HCT116 (cell line): Measurements from ENCODE around the gene ZBTB26. TPM values are rescaled to one million over a fixed set of nuclear protein-coding genes. Genes with fewer than 3 reads are reported as not detected.

Experiments used
- ATAC-seq: fragments of 200-7000 bp; cut with Tn5 transposase; 2 replicates; pipeline ENCODE4 v1.9.1; 2020; ENCODE audit warnings: mild to moderate bottlenecking, moderate library complexity
- BruUV-seq: library from RNA; stranded (reverse); fragments of 400-500 nt; replicated peaks from 2 replicates; lab custom pipeline; 2021; lab: Mats Ljungman, UMichigan
- CTCF ChIA-PET: fragments of 300-600 bp; sonication (Branson Sonifier 250); formaldehyde crosslinking; loops from one replicate; lab custom pipeline; 2021; ENCODE audit warnings: antibody characterized with exemption; lab: Charles Lee
- POLR2A ChIA-PET: fragments of 300-600, 350-600 bp; sonication (Branson Sonifier 250); formaldehyde crosslinking; loops from one replicate; lab custom pipeline; 2021; ENCODE audit warnings: antibody characterized with exemption; lab: Charles Lee
- RAD21 ChIA-PET, 2 experiments: fragments of 300-600 bp; sonication (Branson Sonifier 250); formaldehyde crosslinking; loops; one replicate each; lab custom pipeline; 2023; ENCODE audit warnings: low total read pairs in 2 of 2; ENCODE audit not compliant: uncharacterized antibody in 2 of 2, unreplicated experiment in 2 of 2, low non-redundant PET in 1 of 2; lab: Charles Lee
- DNase-seq: peaks from one replicate; pipeline ENCODE4 v3.0.0-alpha.2; 2010; ENCODE audit warnings: low read depth, low spot score
- H2AFZ ChIP-seq: fragments of 200-600 bp; shearing (Covaris generic), sonication (generic); 2 replicates; pipeline ENCODE4 v1.6.1; 2017; ENCODE audit warnings: low read depth, mixed run types, mixed read lengths, antibody characterized with exemption, low read length; ENCODE audit not compliant: poor library complexity, severe bottlenecking
- H3K27ac ChIP-seq: 2 replicates; pipeline ENCODE4 v1.5.1; 2012; ENCODE audit warnings: low read depth, low read length
- H3K27me3 ChIP-seq: fragments of 200-600 bp; sonication (generic); 2 replicates; pipeline ENCODE4 v1.6.1; 2016; ENCODE audit warnings: mixed run types, low read length, mixed read lengths; ENCODE audit not compliant: insufficient read depth
- H3K36me3 ChIP-seq, 2 experiments: fragments of 200-500 bp in 1 of 2; fragments of 200-600 bp in 1 of 2; sonication (Bioruptor generic) in 1 of 2; sonication (generic) in 1 of 2; 2 replicates each; pipeline versions ENCODE4 v1.5.1 to v1.6.1; 2014 to 2016; ENCODE audit warnings: low read length in 2 of 2, inconsistent platforms in 1 of 2, mixed read lengths in 1 of 2, mixed run types in 1 of 2; ENCODE audit not compliant: insufficient read depth in 2 of 2, control insufficient read depth in 1 of 2
- H3K4me1 ChIP-seq, 2 experiments: fragments of 200-600 bp in 1 of 2; sonication (generic) in 1 of 2; 2 replicates each; pipeline versions ENCODE4 v1.5.1 to v1.6.1; 2012 to 2017; ENCODE audit warnings: low read length in 2 of 2, inconsistent platforms in 1 of 2, mild to moderate bottlenecking in 1 of 2, mixed read lengths in 1 of 2, mixed run types in 1 of 2, moderate library complexity in 1 of 2; ENCODE audit not compliant: insufficient read depth in 2 of 2, control insufficient read depth in 1 of 2
- H3K4me2 ChIP-seq: fragments of 200-600 bp; sonication (generic); 2 replicates; pipeline ENCODE4 v1.6.1; 2017; ENCODE audit warnings: mixed run types, low read length, mixed read lengths
- H3K4me3 ChIP-seq, 2 experiments: fragments of 200-600 bp in 1 of 2; sonication (generic) in 1 of 2; replicated peaks in 1 of 2; 2 replicates each; pipeline ENCODE4 v1.5.1; 2011 to 2016; ENCODE audit warnings: low read length in 2 of 2, control low read depth in 1 of 2, low read depth in 1 of 2, mild to moderate bottlenecking in 1 of 2, mixed read lengths in 1 of 2, mixed run types in 1 of 2
- H3K79me2 ChIP-seq: fragments of 200-600 bp; sonication (generic); 2 replicates; pipeline ENCODE4 v1.6.1; 2017; ENCODE audit warnings: mild to moderate bottlenecking, mixed run types, low read length, moderate library complexity, mixed read lengths; ENCODE audit not compliant: insufficient read depth
- H3K9ac ChIP-seq: fragments of 200-600 bp; sonication (generic); 2 replicates; pipeline ENCODE4 v1.6.1; 2016; ENCODE audit warnings: low read length, mixed read lengths
- H3K9me2 ChIP-seq: fragments of 200-600 bp; sonication (generic), shearing (Covaris generic); 2 replicates; pipeline ENCODE4 v1.6.1; 2017; ENCODE audit warnings: mixed run types, mild to moderate bottlenecking, moderate library complexity; ENCODE audit not compliant: insufficient read depth
- H3K9me3 ChIP-seq, 2 experiments: fragments of 200-500 bp in 1 of 2; fragments of 200-600 bp in 1 of 2; sonication (Bioruptor generic) in 1 of 2; sonication (generic) in 1 of 2; 2 replicates each; pipeline ENCODE4 v1.6.1; 2014 to 2017; ENCODE audit warnings: low read length in 2 of 2, mixed read lengths in 2 of 2, inconsistent platforms in 1 of 2, low read depth in 1 of 2, mild to moderate bottlenecking in 1 of 2, mixed run types in 1 of 2, moderate library complexity in 1 of 2; ENCODE audit not compliant: control insufficient read depth in 1 of 2, insufficient read depth in 1 of 2
- H4K20me1 ChIP-seq: fragments of 200-600 bp; sonication (generic), shearing (Covaris generic); 2 replicates; pipeline ENCODE4 v1.6.1; 2017; ENCODE audit warnings: mixed run types, mild to moderate bottlenecking, moderate library complexity; ENCODE audit not compliant: insufficient read depth
- CBX3 ChIP-seq: IDR thresholded peaks from 2 replicates; pipeline ENCODE4 v1.6.1; 2012; ENCODE audit warnings: low read depth
- CEBPB ChIP-seq: IDR thresholded peaks from 2 replicates; pipeline ENCODE4 v1.6.1; 2012; ENCODE audit warnings: low read depth
- EGR1 ChIP-seq: IDR thresholded peaks from 2 replicates; pipeline ENCODE4 v1.6.1; 2012; ENCODE audit warnings: low read depth
- ELF1 ChIP-seq: IDR thresholded peaks from 2 replicates; pipeline ENCODE4 v1.6.1; 2012; ENCODE audit warnings: low read depth, borderline replicate concordance
- EZH2phosphoT487 ChIP-seq: fragments of 200-600 bp; IDR thresholded peaks from 2 replicates; pipeline ENCODE4 v1.6.1; 2018; ENCODE audit warnings: antibody characterized with exemption, borderline replicate concordance
- FOSL1 ChIP-seq: IDR thresholded peaks from 2 replicates; pipeline ENCODE4 v1.6.1; 2012; ENCODE audit warnings: low read depth
- JUND ChIP-seq: IDR thresholded peaks from 2 replicates; pipeline ENCODE4 v1.6.1; 2012
- POLR2A ChIP-seq: IDR thresholded peaks from 2 replicates; pipeline ENCODE4 v1.7.0; 2011; ENCODE audit warnings: borderline replicate concordance; ENCODE audit not compliant: insufficient read depth, insufficient read length; ENCODE audit errors: extremely low read depth
- POLR2AphosphoS5 ChIP-seq: IDR thresholded peaks from 2 replicates; pipeline ENCODE4 v1.6.1; 2011; ENCODE audit warnings: mild to moderate bottlenecking, low read depth, low read length, moderate library complexity
- RAD21 ChIP-seq: IDR thresholded peaks from 2 replicates; pipeline ENCODE4 v1.6.1; 2012; ENCODE audit warnings: low read depth, mild to moderate bottlenecking
- REST ChIP-seq: IDR thresholded peaks from 2 replicates; pipeline ENCODE4 v1.6.1; 2012; ENCODE audit warnings: low read depth
- SIN3A ChIP-seq: IDR thresholded peaks from 2 replicates; pipeline ENCODE4 v1.6.1; 2012; ENCODE audit warnings: low read depth
- SP1 ChIP-seq: IDR thresholded peaks from 2 replicates; pipeline ENCODE4 v1.6.1; 2012; ENCODE audit warnings: low read depth
- SRF ChIP-seq: IDR thresholded peaks from 2 replicates; pipeline ENCODE4 v1.6.1; 2012; ENCODE audit warnings: low read depth
- YY1 ChIP-seq: IDR thresholded peaks from 2 replicates; pipeline ENCODE4 v1.6.1; 2011; ENCODE audit warnings: low read length, low read depth, moderate library complexity, mild to moderate bottlenecking; ENCODE audit not compliant: insufficient replicate concordance; ENCODE audit errors: extremely low read depth
- ZFX ChIP-seq: fragments of 450-650 bp; IDR thresholded peaks from 2 replicates; pipeline ENCODE4 v1.6.1; 2017
- ZNF274 ChIP-seq: fragments of 200-500 bp; sonication (Bioruptor generic); IDR thresholded peaks from 2 replicates; pipeline ENCODE4 v1.6.1; 2014; ENCODE audit warnings: mild to moderate bottlenecking, low read depth, low read length, inconsistent platforms
- intact Hi-C: fragments of 100-400 bp; cut with micrococcal nuclease; formaldehyde crosslinking; loops from 2 replicates; pipeline ENCODE4 v1.10.0; 2022
- total RNA-seq: library from RNA; stranded (reverse); gene quantifications from one replicate; pipeline ENCODE4 v1.2.1, GENCODE V29; 2021; ENCODE audit not compliant: unreplicated experiment
- TF ChIP-seq, protein P1 (sequence below): IDR thresholded peaks from 2 replicates; pipeline ENCODE4 v1.6.1; 2011; ENCODE audit warnings: mild to moderate bottlenecking, low read length, moderate library complexity; ENCODE audit not compliant: insufficient replicate concordance; ENCODE audit errors: extremely low read depth
- TF ChIP-seq, protein P2 (sequence below), 3 experiments: fragments of 200-600 bp in 1 of 3; sonication (generic) in 1 of 3; IDR thresholded peaks in 2 of 3; conservative IDR thresholded peaks in 1 of 3; 2 replicates each; pipeline ENCODE4 v1.5.1; 2012 to 2017; ENCODE audit warnings: low read depth in 2 of 3, low read length in 2 of 3, antibody characterized with exemption in 1 of 3, borderline replicate concordance in 1 of 3, control low read depth in 1 of 3, mild to moderate bottlenecking in 1 of 3, mixed read lengths in 1 of 3, mixed run types in 1 of 3, moderate library complexity in 1 of 3; ENCODE audit not compliant: insufficient read depth in 1 of 3

Gene ZBTB26
- total RNA-seq, 1 experiment from 2014 or later = 5.5 TPM

DNA sequence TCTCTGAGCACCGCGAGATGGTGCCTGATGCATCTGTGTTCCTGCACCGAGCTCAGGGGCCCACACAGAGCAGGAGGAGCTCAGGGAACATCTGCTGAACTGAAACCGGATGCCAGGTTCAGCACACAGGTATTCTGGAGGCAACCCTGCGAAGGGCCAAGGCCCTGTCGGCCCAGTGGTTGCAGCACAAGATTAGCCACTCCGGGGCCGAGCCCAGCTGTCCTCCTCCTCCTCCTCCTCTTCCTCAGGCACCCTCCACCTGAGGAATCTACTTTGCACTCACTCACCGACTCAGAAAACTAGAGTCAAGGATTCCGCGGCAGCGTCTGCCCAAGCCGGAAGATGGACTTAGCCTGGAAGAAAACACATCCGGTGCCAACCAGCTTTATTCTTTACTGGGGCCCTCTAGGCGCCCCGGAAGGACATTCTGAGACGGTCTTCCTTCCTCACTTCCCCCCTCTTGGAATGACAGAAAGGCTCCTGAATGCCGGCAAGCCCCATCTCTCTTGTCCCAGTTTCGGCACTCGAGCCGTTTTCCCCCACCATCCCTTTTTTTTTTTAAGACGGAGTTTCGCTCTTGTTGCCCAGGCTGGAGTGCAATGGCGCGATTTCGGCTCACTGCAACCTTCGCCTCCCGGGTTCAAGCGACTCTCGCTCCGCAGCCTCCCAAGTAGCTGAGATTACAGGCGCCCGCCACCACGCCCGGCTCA lies 18.2 kb downstream of the ZBTB26 start, which contains the start of gene ZBTB6:
Gene ZBTB6, minus strand, starts transcription at position 360 of the 710 bp plus-strand sequence. CDS start 1,251 bp downstream, outside the sequence.
- ChIA-PET RAD21 (interaction anchor here in 1 of 2 experiments (1.1 kb wide), 1 partner anchor 18 kb away, joined by 3 read pairs; the partner anchor contains the start of gene ZBTB26), POLR2A (interaction anchor here (0.5 to 3.3 kb wide), 6 partner anchors 8 to 646 kb away, joined by 3 to 19 read pairs (median 6); partner anchors contain the start of genes RABGAP1, RC3H2 and ZBTB26), CTCF (interaction anchor here (0.8 to 1.6 kb wide), 3 partner anchors 28 to 437 kb away, joined by 3 to 6 read pairs (median 4); partner anchors contain the start of gene RABGAP1)
- no peaks in the 10 kb centered on the region for H3K27me3 ChIP-seq
- H3K36me3 ChIP-seq = peaks cover 12 to 14% of the 10 kb centered on the region in 2 experiments; a peak in 3 of 4 replicates
- H3K9me3 ChIP-seq = no peaks in the 10 kb centered on the region
- peaks cover 58% of the 10 kb centered on the region for H3K79me2 ChIP-seq
- H3K9me2 ChIP-seq = no peaks in the 10 kb centered on the region
- H3K9ac ChIP-seq = peak within 1 kb of the TSS; percentile 79
- DNase-seq (peak; percentile 79), ATAC-seq (peak; percentile 92)
- H4K20me1 ChIP-seq = no peaks in the 10 kb centered on the region
- peak within 1 kb of the TSS; percentile 61 to 95 for H3K4me3 ChIP-seq
- peak within 1 kb of the TSS; percentile 14 for H2AFZ ChIP-seq
- peak within 1 kb of the TSS; percentile 73 for H3K27ac ChIP-seq
- BruUV-seq = no TSS peak
- H3K4me2 ChIP-seq = peak within 1 kb of the TSS; percentile 86
- intact Hi-C loops = loop anchor here (1.0 to 2.0 kb wide), 2 partner anchors 18 to 28 kb away; partner anchors contain the start of genes RABGAP1 and ZBTB26
- H3K4me1 ChIP-seq = peaks cover 7 to 13% of the 10 kb centered on the region in 2 experiments; a peak in 3 of 4 replicates
- no peak for TF ChIP-seq JUND
- peak; percentile 62; the same call in 1 of the 2 replicates for TF ChIP-seq EGR1
- TF ChIP-seq ZNF274 = no peak
- TF ChIP-seq CBX3 = 0 out of 2 replicates have a peak, but pooled peaks have one; percentile 16
- TF ChIP-seq SRF = no peak; the same call in 1 of the 2 replicates
- TF ChIP-seq, protein P1, sequence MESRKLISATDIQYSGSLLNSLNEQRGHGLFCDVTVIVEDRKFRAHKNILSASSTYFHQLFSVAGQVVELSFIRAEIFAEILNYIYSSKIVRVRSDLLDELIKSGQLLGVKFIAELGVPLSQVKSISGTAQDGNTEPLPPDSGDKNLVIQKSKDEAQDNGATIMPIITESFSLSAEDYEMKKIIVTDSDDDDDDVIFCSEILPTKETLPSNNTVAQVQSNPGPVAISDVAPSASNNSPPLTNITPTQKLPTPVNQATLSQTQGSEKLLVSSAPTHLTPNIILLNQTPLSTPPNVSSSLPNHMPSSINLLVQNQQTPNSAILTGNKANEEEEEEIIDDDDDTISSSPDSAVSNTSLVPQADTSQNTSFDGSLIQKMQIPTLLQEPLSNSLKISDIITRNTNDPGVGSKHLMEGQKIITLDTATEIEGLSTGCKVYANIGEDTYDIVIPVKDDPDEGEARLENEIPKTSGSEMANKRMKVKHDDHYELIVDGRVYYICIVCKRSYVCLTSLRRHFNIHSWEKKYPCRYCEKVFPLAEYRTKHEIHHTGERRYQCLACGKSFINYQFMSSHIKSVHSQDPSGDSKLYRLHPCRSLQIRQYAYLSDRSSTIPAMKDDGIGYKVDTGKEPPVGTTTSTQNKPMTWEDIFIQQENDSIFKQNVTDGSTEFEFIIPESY = no peak
- no peak for TF ChIP-seq RAD21
- no peak for TF ChIP-seq EZH2phosphoT487
- TF ChIP-seq, protein P2, sequence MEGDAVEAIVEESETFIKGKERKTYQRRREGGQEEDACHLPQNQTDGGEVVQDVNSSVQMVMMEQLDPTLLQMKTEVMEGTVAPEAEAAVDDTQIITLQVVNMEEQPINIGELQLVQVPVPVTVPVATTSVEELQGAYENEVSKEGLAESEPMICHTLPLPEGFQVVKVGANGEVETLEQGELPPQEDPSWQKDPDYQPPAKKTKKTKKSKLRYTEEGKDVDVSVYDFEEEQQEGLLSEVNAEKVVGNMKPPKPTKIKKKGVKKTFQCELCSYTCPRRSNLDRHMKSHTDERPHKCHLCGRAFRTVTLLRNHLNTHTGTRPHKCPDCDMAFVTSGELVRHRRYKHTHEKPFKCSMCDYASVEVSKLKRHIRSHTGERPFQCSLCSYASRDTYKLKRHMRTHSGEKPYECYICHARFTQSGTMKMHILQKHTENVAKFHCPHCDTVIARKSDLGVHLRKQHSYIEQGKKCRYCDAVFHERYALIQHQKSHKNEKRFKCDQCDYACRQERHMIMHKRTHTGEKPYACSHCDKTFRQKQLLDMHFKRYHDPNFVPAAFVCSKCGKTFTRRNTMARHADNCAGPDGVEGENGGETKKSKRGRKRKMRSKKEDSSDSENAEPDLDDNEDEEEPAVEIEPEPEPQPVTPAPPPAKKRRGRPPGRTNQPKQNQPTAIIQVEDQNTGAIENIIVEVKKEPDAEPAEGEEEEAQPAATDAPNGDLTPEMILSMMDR (IDR thresholded peaks at IDR 0.05 in 2 of 3, conservative IDR thresholded peaks at IDR 0.05 in 1 of 3; ENCODE audit: borderline replicate concordance in 1 of 3, insufficient read depth in 1 of 3, low read depth in 2 of 3, low read length in 2 of 3) = no peak
- no peak for TF ChIP-seq CEBPB
- peak; percentile 93 for TF ChIP-seq ZFX
- no peak for TF ChIP-seq SP1
- no peak for TF ChIP-seq POLR2A
- TF ChIP-seq ELF1 = peak; percentile 81
- TF ChIP-seq FOSL1 = no peak
- TF ChIP-seq REST = no peak
- TF ChIP-seq YY1 = peak; percentile 68
- TF ChIP-seq POLR2AphosphoS5 = peak; percentile 89
- TF ChIP-seq SIN3A = no peak
